NCI-H446 (cell line): ENCODE measurements around the gene FRRS1.
A peak's percentile ranks its signal among the peaks of the same experiment; 100 is the strongest.
"Not testable (repeated sequence)": the region's sequence is repeated elsewhere in the genome, so short reads cannot be mapped to it uniquely, and the experiment has no call there.

Source experiments
- DNase-seq, 2 experiments: peaks; one replicate each; lab custom pipeline; 2025; lab: John Stamatoyannopoulos, UW

Gene FRRS1

DNA sequence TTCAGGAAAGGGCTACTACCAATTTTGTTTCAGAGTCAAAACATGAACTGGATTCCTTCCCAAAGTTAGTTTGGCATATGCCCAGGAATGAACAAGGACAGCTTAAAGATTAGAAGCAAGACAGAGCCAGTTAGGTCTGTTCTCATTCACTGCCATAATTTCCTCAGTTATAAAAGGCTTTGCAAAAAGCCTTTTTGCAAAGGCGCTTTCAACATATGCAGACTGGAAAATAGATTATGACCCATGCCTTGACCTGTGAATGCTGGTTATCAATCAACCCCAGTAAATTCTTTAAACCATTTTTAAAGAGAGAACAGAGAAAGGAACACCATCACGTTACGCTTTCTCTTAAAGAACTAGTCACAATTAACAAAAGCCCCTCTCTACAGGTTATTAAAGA, 1.7 kb upstream of the FRRS1 start:
- DNase-seq = peak in 1 of 2 experiments; percentile 33

DNA sequence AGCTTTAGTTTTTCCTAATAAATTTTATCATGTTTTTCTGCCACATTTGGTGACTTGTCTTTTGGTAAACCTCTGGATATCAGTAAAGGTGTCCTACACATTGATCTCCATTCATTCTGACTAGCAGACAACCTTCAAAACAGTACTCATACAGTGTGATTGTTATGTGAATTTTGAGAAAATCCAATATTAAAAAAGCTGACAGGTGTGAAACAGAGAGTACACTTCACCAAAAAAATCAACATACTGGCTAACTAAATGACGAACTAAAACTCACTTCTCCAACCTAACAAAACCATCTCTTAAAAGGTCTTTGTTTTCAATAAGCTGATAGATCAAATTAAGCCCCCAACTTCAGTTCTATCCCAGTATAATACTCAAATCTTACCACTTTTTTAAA, 1.5 kb downstream of the FRRS1 start:
- no peak for DNase-seq

DNA sequence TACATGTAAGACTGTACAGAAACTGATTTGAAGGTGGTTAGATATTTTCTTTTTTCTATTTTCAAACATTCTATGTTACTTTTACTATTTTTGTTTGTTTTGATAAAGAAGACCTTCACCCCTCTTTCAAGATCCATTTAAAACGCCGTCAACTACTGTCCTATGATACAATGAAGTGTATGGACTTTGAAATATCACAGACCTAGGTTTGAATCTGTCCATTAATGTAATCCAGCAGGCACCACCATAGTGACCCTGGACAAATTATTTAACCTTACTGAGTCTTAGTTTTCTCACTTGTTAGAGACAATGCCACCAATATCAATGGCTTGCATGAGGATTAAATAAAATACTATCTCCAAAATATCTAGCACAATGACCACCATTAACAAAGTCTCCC, 2.0 kb downstream of the FRRS1 start:
- no peak for DNase-seq

DNA sequence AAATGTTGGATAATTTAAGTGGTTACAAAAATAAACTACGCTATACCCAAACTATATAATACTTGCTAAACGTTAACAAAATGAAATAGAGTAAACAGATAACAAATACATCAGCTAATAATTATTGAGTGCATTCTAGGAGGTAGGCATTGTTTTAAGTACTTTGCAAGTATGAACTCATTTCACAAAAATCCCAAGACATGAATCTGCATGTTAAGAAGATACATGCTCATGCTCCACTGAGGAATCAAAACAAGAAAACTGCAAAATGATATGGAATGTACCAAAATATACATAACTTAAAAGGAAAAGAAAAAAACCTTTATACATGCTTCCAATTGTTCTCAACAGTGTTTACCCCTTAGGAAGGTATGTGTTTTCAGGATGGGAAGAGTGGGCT, 2.5 kb downstream of the FRRS1 start:
- no peak for DNase-seq

DNA sequence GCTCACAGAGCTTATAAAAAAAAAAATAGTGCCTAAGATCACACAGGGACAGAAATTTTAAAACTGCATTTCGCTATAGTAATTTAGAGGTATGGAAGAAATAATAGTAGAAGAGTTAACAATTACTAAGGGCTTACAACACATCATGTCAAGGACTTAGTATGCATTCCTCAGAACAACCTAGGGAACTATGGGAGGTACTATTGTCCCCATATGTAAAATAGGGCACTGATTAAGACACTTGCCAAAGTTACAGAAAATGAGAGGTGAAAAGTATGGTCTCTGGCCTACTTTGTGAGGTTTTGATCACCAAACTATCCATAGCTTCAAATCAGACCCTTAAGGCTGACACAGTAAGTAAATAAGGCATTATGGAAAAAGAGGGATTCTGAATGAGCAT, 4.7 kb downstream of the FRRS1 start:
- DNase-seq = no peak

DNA sequence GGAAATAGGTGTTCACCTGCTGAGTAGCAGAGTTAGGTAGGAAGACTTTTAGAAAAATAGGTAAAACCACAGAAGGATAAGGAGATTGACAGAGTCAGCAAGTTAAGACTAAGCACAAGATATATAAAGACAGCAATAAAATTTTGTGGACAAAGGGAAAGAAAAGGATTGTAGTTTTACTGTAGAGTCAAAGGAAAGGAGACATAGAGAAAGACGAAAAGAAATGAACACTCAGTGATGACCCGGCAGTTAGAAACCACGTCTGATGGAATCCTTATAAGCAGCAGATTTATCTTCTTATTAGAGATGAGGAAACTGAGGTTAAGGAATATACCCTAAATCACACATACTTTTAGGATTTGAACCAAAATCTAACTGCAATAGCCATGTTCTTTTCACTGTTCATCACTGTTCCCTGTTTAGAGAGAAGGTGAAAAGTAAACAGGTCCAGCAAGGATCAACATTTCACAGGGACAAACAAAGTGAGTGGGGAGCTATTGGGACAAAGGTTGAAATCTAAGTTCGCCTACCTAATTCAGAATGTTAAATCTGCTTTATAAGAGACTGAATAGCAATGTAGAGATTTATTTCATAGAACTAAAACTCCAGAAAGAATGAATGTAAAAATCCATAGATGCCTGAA, 6.8 kb downstream of the FRRS1 start:
- no peak for DNase-seq

DNA sequence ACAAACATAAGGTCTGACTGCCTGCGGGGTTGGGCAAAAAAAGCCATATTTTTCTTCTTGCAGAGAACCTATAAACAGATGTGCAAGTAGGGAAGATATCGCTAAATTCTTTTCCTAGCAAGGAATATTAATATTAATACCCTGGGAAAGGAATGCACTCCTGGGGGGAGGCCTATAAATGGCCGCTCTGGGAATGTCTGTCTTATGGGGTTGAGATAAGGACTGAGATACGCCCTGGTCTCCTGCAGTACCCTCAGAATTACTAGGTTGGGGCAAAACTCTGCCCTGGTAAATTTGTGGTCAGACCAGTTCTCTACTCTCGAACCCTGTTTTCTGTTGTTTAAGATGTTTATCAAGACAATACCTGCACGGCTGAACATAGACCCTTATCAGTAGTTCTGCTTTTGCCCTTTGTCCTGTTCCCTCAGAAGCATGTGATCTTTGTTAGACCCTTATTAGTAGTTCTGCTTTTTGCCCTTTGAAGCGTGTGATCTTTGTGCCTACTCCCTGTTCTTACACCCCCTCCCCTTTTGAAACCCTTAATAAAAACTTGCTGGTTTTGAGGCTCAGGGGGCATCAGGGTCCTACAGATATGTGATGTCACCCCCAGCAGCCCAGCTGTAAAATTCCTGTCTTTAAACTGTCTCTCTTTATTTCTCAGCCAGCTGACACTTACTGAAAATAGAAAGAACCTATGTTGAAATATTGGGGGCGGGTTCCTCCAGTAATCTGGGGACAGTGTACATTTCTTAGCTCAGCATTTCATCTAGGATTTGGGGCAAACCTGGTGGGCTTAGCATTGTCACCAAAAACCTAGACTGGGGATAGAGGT, 7.5 kb downstream of the FRRS1 start:
- not testable (repeated sequence) for DNase-seq

DNA sequence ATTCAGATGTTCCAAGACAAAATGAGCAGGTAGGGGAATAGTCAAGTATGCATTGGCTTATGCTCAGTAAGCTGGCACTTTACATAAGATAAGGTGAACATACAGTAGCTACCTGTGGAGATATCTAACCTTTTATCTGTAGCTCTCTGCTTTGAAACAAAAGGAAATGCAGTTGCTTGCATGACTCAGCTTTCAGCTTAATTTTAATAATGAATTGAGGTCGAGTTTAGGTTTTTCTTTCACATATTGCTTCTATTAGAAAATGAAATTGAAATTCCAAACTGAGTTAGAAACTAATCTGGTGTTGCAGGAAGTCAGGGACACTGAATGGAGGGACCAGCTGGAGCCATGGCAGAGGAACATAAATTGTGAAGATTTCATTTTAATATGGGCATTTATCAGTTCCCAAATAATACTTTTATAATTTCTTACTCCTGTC, 8.3 kb downstream of the FRRS1 start:
- DNase-seq = no peak

DNA sequence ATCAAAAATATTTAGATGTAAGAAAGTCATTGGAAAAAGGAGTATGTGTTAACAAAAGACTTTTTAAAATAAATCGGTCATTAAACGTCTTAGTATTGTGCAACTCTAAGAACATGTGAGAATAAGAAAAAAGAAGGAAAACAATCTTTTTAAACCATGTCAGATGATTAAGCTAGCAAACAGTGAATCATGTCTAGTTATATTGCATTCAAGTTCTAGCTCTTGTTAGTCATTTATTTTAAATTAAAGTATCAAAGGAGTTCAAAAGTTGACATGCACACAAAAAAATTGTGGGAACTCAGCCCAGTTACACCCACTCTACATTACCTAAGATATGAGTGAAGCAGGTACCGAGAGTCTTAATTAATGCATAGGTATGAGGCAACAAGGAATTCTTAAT, 9.8 kb downstream of the FRRS1 start:
- no peak for DNase-seq

DNA sequence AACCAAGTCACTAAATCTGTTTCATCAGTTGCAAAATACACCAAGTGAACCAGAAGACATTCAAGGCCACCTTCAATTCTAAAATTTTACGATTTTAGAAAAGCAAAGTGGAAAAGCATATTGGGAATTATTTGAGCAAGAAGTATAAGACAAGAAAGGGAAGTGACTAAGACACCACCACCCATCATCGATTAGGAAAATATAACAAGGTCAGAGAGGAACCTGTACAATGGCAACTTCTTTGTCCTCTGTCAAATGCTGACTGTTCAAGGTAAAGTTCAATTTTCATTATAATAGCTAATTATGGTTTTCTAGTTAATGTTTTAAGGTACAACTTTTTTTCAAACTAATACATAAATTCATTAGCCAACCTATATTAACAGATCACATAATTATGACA, 10.8 kb downstream of the FRRS1 start:
- no peak for DNase-seq

DNA sequence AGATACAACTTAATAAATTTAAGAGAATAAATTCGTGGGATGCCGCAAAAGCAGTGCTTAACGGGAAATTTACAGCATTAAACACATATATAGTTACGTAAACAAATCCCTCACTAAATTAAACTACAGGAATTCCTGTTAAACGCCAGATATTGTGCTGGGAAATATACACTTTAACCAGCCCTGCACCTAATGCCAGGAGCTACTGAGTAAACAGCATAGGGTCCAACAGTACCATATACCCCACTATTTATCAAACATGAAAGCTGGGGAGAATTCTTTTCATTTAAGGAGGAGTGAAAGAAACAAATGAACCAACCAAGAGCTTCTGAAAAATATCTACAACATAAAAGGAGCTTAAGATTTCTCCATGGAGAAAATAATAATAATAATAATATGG, 11.7 kb downstream of the FRRS1 start:
- no peak for DNase-seq

DNA sequence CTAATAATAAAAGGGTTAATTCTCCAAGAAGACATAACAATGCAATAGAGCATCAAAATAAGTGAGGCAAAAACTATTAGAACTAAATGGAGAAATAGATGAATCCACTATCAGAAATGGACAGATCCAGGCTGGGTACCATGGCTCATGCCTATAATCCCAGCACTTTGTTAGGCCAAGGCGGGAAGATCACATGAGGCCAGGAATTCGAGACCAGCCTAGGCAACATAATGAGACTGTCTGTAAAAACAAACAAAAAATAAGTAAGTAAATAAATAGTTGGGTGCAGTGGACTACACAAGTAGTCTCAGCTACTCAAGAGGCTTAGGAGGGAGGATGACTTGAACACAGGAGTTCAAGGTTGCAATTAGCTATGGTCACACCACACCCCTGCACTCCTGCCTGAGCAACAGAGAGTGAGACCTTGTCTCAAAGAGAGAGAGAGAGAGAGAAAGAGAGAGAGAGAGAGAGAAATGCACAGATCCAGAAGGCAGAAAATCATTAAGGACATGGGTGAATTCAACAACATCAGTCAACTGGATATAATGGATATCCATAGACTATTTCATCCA, 12.3 kb downstream of the FRRS1 start:
- no peak for DNase-seq

DNA sequence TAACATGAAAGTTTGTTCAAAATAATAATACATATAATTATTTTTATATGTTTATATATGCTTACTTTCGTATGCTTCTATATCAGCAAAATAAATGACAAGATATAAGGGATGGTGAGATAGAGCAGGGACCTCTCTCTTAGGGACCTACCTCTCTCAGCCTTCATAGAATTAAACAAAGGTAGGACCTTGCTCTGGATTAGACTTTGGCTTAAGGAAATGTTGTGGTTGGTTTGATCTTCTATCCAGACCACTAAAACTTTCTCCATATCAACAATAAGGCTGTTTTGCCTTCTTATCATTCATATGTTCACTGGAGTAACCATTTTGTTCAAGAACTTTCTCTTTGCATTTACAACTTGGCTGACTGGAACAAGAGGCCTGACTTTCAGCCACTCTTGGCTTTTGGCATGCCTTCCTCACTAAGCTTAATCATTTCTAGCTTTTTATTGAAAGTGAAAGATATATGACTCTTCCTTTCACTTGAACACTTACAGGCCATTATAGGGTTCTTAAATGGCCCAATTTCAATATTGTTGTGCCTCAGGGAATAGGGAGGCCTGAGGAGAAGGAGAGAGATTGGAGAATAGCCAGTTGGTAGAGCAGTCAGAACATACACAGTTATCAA, 14.4 kb downstream of the FRRS1 start:
- no peak for DNase-seq

DNA sequence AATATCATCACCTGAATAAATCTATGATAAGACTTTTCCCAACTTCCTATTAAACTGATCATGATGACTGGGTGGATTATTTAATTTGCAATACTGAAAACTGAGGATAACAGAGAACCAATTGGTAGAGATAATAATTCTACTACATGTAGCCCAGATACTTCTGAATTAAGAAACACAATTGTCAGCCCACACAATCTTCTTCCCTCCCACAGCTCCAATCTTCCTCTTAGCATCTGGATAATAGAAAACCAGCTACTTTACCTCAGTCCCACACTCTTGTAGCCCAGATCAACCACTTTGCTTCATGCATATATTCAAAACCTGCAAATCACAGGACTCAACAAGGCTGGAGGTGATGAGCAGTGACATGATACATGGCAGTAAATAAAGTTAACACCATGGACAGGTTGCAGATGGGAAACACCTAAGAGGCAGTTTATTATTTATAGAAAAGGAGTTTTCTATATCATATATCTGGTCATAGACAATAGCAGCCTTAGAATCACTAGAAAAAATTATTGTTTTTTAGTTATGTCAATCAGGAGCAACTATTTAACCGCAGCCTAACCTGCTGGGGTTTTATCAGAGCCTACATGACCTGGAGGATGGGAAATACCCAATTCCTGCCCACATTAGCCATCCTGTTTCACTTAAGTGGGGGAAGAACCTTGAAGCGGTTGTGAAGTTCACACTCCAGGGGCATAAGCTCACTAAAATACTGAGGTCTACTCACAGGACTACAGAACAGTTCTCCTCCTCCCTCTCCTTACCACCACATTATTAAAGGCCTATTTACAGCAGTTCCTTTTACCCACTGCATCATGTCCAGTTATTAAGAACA, 16.7 kb downstream of the FRRS1 start:
- no peak for DNase-seq

DNA sequence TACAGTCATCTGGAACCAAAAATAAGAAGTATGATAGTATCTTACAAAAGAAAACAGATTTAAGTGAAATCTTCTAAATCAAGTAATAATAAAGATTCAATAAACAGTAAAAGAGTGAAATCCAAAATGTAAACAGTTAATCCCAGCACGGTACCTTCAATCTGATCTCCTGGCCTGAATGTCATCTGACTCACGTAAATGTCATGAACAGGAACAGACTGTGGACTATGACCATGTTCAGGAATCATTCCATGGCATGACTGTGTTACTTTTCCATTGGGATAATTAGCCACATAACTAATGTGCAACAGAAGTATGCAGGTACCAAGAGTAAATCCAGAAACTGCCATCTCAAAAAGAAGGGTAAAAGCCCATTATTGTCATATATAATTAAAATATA, 18.0 kb downstream of the FRRS1 start:
- no peak for DNase-seq

DNA sequence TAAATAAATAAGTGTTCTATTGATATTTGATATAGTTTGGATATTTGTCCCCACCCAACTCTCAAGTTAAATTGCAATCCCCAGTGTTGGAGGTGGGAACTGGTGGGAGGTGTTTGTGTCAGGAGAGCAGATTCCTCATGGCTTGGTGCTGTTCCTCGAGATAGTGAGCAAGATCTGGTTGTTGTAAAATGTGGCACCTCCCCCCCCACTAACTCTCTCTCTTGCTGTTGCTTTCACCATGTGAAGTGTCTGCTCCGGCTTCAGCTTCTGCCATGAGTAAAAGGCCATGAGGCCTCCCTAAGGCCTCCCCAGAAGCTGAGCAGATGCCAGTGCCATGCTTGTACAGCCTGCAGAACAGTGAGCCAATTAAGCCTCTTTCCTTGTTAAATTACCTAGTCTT, 20.8 kb downstream of the FRRS1 start:
- no peak for DNase-seq

DNA sequence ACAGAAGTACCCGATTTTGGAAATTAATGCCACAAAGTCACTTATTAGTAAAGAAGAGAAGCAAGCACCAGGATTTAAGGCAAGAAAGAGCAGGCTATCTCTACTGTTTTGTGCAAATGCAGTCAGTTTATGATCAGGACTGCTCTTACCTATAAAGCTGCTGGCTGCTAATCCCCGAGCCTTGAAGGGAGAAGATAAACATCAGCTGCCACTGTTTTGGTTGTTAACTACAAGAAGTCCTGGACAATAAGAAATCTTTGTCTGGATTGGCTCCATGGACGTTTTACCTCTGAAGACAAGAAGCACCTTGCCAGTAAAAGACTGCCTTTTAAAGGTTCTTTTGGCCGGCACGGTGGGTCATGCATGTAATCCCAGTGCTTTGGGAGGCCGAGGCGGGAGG, 21.4 kb downstream of the FRRS1 start:
- DNase-seq = no peak

DNA sequence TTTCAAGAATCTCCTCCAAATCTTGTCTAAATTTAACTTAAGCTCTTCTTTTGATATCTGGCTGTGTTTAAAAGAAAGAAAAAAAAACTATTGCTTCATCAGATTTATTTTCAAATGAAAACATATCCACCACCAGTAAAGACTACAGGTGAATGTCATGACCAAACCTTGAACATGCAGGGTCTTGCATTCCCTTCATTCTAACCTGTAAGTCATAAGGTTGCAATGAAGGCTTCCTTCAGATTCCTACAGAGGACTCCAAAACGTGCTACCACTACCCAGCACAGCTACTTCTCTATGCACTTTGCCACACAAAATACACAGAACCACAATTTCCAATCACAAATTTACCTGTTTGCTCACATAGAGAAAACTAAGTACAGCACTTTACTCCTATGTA, 26.3 kb downstream of the FRRS1 start:
- no peak for DNase-seq

DNA sequence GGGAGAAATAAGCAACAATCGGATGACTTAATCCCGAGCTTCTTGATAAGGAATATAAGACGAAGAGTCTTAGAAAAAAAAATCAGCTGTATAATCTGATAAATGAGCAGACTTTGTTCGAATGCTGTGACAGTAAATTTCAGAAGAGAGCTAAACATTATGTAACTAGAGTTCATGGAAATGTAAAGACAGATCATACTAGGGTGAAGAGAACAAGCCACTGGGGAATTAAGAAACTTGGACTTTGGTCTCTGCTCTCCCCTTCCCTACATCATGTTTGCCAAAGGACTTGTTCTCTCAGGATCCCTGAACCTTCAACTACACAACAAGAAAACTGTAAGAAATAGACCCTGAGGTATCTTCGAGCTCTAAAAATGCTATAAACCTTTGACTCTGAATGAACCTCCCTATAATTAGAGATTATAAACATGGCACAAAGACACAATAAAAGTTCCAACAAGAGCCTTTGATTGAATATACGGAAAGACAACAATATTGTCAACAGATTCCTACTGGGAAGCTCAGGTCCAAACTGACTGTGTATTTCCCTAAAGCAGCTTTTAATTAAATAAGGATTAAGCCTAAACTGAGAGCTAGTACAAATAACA, 27.5 kb downstream of the FRRS1 start:
- no peak for DNase-seq

DNA sequence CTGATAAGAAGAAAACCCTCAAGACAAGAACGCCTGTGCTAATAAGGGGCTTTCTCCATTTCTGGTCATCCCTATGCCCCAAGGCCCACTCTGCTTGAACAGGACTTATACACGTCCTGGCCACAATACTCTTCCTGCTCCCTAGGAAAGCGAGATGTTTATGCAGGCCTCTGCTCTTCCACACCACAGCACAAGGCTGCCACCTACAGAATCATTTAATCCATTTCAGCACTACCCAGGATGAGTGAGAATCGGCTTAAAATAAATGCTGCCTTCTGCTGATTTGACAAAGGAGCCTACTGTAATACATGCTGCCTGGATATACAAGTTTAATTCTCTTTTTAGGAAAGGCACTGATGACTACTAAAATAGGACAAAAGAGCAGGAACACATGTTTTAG, 29.4 kb downstream of the FRRS1 start:
- peak in 1 of 2 experiments; percentile 39 for DNase-seq

DNA sequence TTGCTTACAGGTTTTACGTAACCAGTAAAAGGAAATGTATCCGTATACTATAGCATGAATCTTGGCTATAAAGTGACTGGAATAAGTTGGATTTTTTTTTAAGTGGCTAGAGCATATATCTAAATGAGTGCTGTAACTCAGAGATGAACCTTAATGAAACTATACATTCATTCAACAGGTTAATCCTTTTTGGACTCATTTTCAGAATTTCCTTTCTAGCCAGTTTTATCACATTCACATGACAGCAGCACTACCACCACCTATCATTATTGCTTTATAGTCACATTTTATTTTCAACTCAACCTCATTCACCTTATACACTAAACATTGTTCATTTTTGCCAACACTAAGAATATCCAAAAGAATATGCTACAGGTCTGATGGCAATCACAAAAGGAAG, 30.6 kb downstream of the FRRS1 start:
- no peak for DNase-seq

DNA sequence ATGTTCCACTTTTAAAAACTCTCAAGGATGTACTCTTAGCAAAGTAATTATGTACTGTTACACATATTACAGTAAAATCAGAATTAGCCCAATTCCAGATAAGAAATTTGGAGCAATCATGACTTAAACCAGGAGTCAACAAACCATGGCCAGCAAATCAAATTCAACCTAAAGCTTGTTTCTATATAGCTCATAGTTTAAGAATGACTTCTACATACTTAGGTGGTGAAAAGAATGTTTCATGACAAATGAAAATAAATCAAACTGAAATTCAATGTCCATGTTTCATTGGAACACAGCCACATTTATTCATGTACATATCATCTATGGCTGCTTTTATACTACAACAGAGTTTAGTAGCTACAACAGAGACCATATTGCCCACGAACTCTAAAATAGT, 35.1 kb downstream of the FRRS1 start:
- no peak for DNase-seq
